Osteoblast (primary cell): Measurements from ENCODE around the gene THAP8. TPM values are rescaled to one million over a fixed set of nuclear protein-coding genes. Genes with fewer than 3 reads are reported as not detected.

Source experiments
- DNase-seq: peaks from one replicate; pipeline ENCODE4 v3.0.0; 2011; ENCODE audit warnings: low spot score, mixed read lengths; ENCODE audit not compliant: insufficient read length; ENCODE audit errors: missing footprints
- H2AFZ ChIP-seq: 2 replicates; pipeline ENCODE4 v1.6.0; 2011; ENCODE audit warnings: mild to moderate bottlenecking, low read length
- H3K27ac ChIP-seq: 2 replicates; pipeline ENCODE4 v1.5.1; 2011; ENCODE audit warnings: mild to moderate bottlenecking, low read depth, low read length, moderate library complexity
- H3K27me3 ChIP-seq: 2 replicates; pipeline ENCODE4 v1.6.0; 2012; ENCODE audit warnings: mild to moderate bottlenecking, control low read depth, inconsistent platforms, low read length, moderate library complexity; ENCODE audit not compliant: insufficient read depth
- H3K36me3 ChIP-seq: 2 replicates; pipeline ENCODE4 v1.5.1; 2011; ENCODE audit warnings: mild to moderate bottlenecking, low read length, control low read depth, moderate library complexity; ENCODE audit not compliant: insufficient read depth
- H3K4me1 ChIP-seq: 2 replicates; pipeline ENCODE4 v1.5.1; 2011; ENCODE audit warnings: mild to moderate bottlenecking, low read length, control low read depth, moderate library complexity; ENCODE audit not compliant: insufficient read depth
- H3K4me2 ChIP-seq: 2 replicates; pipeline ENCODE4 v1.6.0; 2011; ENCODE audit warnings: mild to moderate bottlenecking, low read length; ENCODE audit not compliant: insufficient read depth
- H3K4me3 ChIP-seq: fragments of 200-600 bp; sonication (generic); 3 replicates; pipeline ENCODE4 v1.5.1; 2012; ENCODE audit warnings: mild to moderate bottlenecking, low read length, inconsistent platforms; ENCODE audit not compliant: insufficient read depth
- H3K79me2 ChIP-seq: 2 replicates; pipeline ENCODE4 v1.6.0; 2012; ENCODE audit warnings: mild to moderate bottlenecking, low read length, control low read depth, inconsistent platforms; ENCODE audit not compliant: insufficient read depth
- H3K9me3 ChIP-seq: 2 replicates; pipeline ENCODE4 v1.5.1; 2011; ENCODE audit warnings: low read depth, low read length, control low read depth
- H4K20me1 ChIP-seq: 2 replicates; pipeline ENCODE4 v1.6.0; 2012; ENCODE audit warnings: mild to moderate bottlenecking, low read length, control low read depth; ENCODE audit not compliant: insufficient read depth
- CTCF ChIP-seq: IDR thresholded peaks from 2 replicates; pipeline ENCODE4 v1.5.1; 2011; ENCODE audit warnings: mild to moderate bottlenecking, low read depth, low read length, moderate library complexity; ENCODE audit errors: extremely low read depth
- total RNA-seq: library from RNA; depleted of rRNA; stranded (reverse); fragments of >200 nt; gene quantifications from 2 replicates; pipeline ENCODE4 v1.2.3, GENCODE V29; 2012

Gene THAP8
- total RNA-seq, 1 donor, result 5.1 TPM

- Histone ChIP-seq H3K4me3 (no peak overlapping the region), H3K4me2 (no peak overlapping the region), H4K20me1 (peaks cover 6% of the 10 kb centered on the region), H3K79me2 (no peaks in the 10 kb centered on the region), H3K9me3 (no peaks in the 10 kb centered on the region), H3K27me3 (no peaks in the 10 kb centered on the region), H2AFZ (no peak overlapping the region), H3K36me3 (peaks cover 24% of the 10 kb centered on the region), H3K27ac (no peak overlapping the region), H3K4me1 (peaks cover 4% of the 10 kb centered on the region)
- TF ChIP-seq CTCF, result no peak
- DNase-seq, result no peak
Measured at GRCh38 chr19:36067681-36068080, 13.6 kb upstream of the THAP8 start.

GRCh38 chr19:36064826-36065225 lies 10.7 kb upstream of the THAP8 start:
- no peak overlapping the region for H3K4me3 ChIP-seq
- H3K36me3 ChIP-seq, result peaks cover 18% of the 10 kb centered on the region
- no peak for DNase-seq
- H3K27me3 ChIP-seq, result no peaks in the 10 kb centered on the region
- H3K4me1 ChIP-seq, result no peaks in the 10 kb centered on the region
- no peaks in the 10 kb centered on the region for H3K9me3 ChIP-seq
- no peaks in the 10 kb centered on the region for H4K20me1 ChIP-seq
- TF ChIP-seq CTCF, result no peak
- no peak overlapping the region for H3K27ac ChIP-seq
- no peak overlapping the region for H3K4me2 ChIP-seq
- no peak overlapping the region for H2AFZ ChIP-seq
- peaks cover 2% of the 10 kb centered on the region for H3K79me2 ChIP-seq

- H3K4me1 ChIP-seq, result peaks cover under 1% of the 10 kb centered on the region
- H3K36me3 ChIP-seq, result peaks cover 15% of the 10 kb centered on the region
- H3K4me3 ChIP-seq, result no peak overlapping the region
- no peaks in the 10 kb centered on the region for H3K9me3 ChIP-seq
- no peak overlapping the region for H3K4me2 ChIP-seq
- H3K27me3 ChIP-seq, result no peaks in the 10 kb centered on the region
- no peak overlapping the region for H2AFZ ChIP-seq
- H4K20me1 ChIP-seq, result no peaks in the 10 kb centered on the region
- TF ChIP-seq CTCF, result no peak
- H3K27ac ChIP-seq, result no peak overlapping the region
- DNase-seq, result no peak
- H3K79me2 ChIP-seq, result peaks cover 23% of the 10 kb centered on the region
Measured at GRCh38 chr19:36061367-36061766, 7.3 kb upstream of the THAP8 start.

GRCh38 chr19:36060430-36060829 lies 6.3 kb upstream of the THAP8 start:
- Histone ChIP-seq H3K4me1 (peaks cover 10% of the 10 kb centered on the region), H3K9me3 (no peaks in the 10 kb centered on the region), H3K36me3 (peaks cover 14% of the 10 kb centered on the region), H3K27me3 (no peaks in the 10 kb centered on the region), H2AFZ (peak overlapping the region; percentile 27), H3K27ac (no peak overlapping the region), H3K4me3 (no peak overlapping the region), H4K20me1 (no peaks in the 10 kb centered on the region), H3K4me2 (no peak overlapping the region), H3K79me2 (peaks cover 32% of the 10 kb centered on the region)
- peak; percentile 63 for TF ChIP-seq CTCF
- DNase-seq, result peak; percentile 94
